Posterior vena cava (tissue), 2 donors: Measurements from ENCODE around the gene EXOG. TPM values are rescaled to one million over a fixed set of nuclear protein-coding genes. Genes with fewer than 3 reads are reported as not detected.

Experiments used
- DNase-seq: peaks from one replicate; pipeline ENCODE4 v3.0.0-alpha.2; 2020; ENCODE audit warnings: low spot score
- intact Hi-C, 2 donors: fragments of 100-400 bp; cut with DNase I; formaldehyde crosslinking; loops; one replicate each; pipeline versions ENCODE4 v1.14.1 to v1.14.2; 2022 to 2023
- total RNA-seq, 2 donors: library from RNA; stranded (reverse); fragmentation: NEBNext Ultra II Directional; extraction: Animal tissue kit (Norgen Biotek cat#: 25700); gene quantifications; one replicate each; pipeline ENCODE4 v1.2.1, GENCODE V29; 2021
- donor health status: DM: yes; HTN: yes; CAD: no.
- donor health status: DM: yes; HTN: yes; CAD: no.

Gene EXOG
- total RNA-seq, 2 donors from 2014 or later, result 12.3 to 14.7 TPM

GRCh38 chr3:38469852-38470251 is 26.3 kb upstream of the EXOG start:
- intact Hi-C loops, result no loop called here
- no peak for DNase-seq

- no peak for DNase-seq
- intact Hi-C loops, result no loop called here
Observed at GRCh38 chr3:38471260-38471857, 24.8 kb upstream of the EXOG start.

GRCh38 chr3:38472342-38472741 is 23.8 kb upstream of the EXOG start:
- no peak for DNase-seq
- intact Hi-C loops, result no loop called here

- no peak for DNase-seq
- intact Hi-C loops, result no loop called here
Observed at GRCh38 chr3:38473229-38473628, 22.9 kb upstream of the EXOG start.

- intact Hi-C loops, result loop anchor here (5.0 kb wide), 1 partner anchor 128 kb away; the partner anchor contains the start of gene XYLB (in 2 of the 2)
- no peak for DNase-seq
Observed at GRCh38 chr3:38474928-38475605, 21.1 kb upstream of the EXOG start.

- intact Hi-C loops, result loop anchor here (5.0 kb wide), 1 partner anchor 128 kb away; the partner anchor contains the start of gene XYLB (in 2 of the 2)
- no peak for DNase-seq
Observed at GRCh38 chr3:38475716-38476115, 20.4 kb upstream of the EXOG start.

GRCh38 chr3:38476157-38476756 is 19.9 kb upstream of the EXOG start:
- intact Hi-C loops, result loop anchor here (5.0 kb wide), 1 partner anchor 129 kb away; the partner anchor contains the start of gene XYLB (in 2 of the 2)
- no peak for DNase-seq

GRCh38 chr3:38477057-38477820 is 18.9 kb upstream of the EXOG start:
- DNase-seq, result peak; percentile 73
- intact Hi-C loops, result loop anchor here (5.0 kb wide), 1 partner anchor 130 kb away; the partner anchor contains the start of gene XYLB (in 2 of the 2)

- no peak for DNase-seq
- intact Hi-C loops, result loop anchor here (5.0 kb wide), 1 partner anchor 131 kb away; the partner anchor contains the start of gene XYLB (in 2 of the 2)
Observed at GRCh38 chr3:38477839-38478450, 18.2 kb upstream of the EXOG start.

- intact Hi-C loops, result loop anchor here (5.0 kb wide), 1 partner anchor 132 kb away; the partner anchor contains the start of gene XYLB (in 2 of the 2)
- no peak for DNase-seq
Observed at GRCh38 chr3:38478901-38479300, 17.2 kb upstream of the EXOG start.

GRCh38 chr3:38479431-38480092 is 16.6 kb upstream of the EXOG start:
- intact Hi-C loops, result loop anchor here (5.0 kb wide), 2 partner anchors 132 to 357 kb away; partner anchors contain the start of gene XYLB (in 2 of the 2)
- peak; percentile 83 for DNase-seq

- intact Hi-C loops, result loop anchor here in 1 of 2 donors (5.0 kb wide), 1 partner anchor 358 kb away; no protein-coding TSS in a partner anchor
- DNase-seq, result no peak
Observed at GRCh38 chr3:38480093-38480445, 16.1 kb upstream of the EXOG start.

GRCh38 chr3:38480930-38481329 is 15.2 kb upstream of the EXOG start:
- no peak for DNase-seq
- intact Hi-C loops, result loop anchor here in 1 of 2 donors (5.0 kb wide), 1 partner anchor 359 kb away; no protein-coding TSS in a partner anchor

- DNase-seq, result peak; percentile 72
- intact Hi-C loops, result loop anchor here in 1 of 2 donors (5.0 kb wide), 1 partner anchor 361 kb away; no protein-coding TSS in a partner anchor
Observed at GRCh38 chr3:38482951-38483350, 13.2 kb upstream of the EXOG start.

GRCh38 chr3:38487323-38487722 is 8.8 kb upstream of the EXOG start:
- no peak for DNase-seq
- intact Hi-C loops, result no loop called here

- no peak for DNase-seq
Observed at GRCh38 chr3:38488949-38489348, 7.2 kb upstream of the EXOG start.

GRCh38 chr3:38489766-38490165 is 6.4 kb upstream of the EXOG start:
- intact Hi-C loops, result no loop called here
- DNase-seq, result no peak

More at GRCh38 chr3:38488949-38489348, 7.2 kb upstream of the EXOG start:
- intact Hi-C loops, result no loop called here

- no peak for DNase-seq
- intact Hi-C loops, result no loop called here
Observed at GRCh38 chr3:38490281-38491030, 5.7 kb upstream of the EXOG start.
